HG03060 (cell line): ENCODE results near the gene URI1.
"Not testable (repeated sequence)": the region's sequence is repeated elsewhere in the genome, so short reads cannot be mapped to it uniquely, and the experiment has no call there.

ENCODE experiments used
- ATAC-seq: cut with Tn5 transposase; IDR thresholded peaks from one replicate; pipeline ENCODE4 v1.9.1; 2021; ENCODE audit warnings: low read depth, moderate number of reproducible peaks; ENCODE audit not compliant: unreplicated experiment

URI1 gene, protein sequence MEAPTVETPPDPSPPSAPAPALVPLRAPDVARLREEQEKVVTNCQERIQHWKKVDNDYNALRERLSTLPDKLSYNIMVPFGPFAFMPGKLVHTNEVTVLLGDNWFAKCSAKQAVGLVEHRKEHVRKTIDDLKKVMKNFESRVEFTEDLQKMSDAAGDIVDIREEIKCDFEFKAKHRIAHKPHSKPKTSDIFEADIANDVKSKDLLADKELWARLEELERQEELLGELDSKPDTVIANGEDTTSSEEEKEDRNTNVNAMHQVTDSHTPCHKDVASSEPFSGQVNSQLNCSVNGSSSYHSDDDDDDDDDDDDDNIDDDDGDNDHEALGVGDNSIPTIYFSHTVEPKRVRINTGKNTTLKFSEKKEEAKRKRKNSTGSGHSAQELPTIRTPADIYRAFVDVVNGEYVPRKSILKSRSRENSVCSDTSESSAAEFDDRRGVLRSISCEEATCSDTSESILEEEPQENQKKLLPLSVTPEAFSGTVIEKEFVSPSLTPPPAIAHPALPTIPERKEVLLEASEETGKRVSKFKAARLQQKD

DNA sequence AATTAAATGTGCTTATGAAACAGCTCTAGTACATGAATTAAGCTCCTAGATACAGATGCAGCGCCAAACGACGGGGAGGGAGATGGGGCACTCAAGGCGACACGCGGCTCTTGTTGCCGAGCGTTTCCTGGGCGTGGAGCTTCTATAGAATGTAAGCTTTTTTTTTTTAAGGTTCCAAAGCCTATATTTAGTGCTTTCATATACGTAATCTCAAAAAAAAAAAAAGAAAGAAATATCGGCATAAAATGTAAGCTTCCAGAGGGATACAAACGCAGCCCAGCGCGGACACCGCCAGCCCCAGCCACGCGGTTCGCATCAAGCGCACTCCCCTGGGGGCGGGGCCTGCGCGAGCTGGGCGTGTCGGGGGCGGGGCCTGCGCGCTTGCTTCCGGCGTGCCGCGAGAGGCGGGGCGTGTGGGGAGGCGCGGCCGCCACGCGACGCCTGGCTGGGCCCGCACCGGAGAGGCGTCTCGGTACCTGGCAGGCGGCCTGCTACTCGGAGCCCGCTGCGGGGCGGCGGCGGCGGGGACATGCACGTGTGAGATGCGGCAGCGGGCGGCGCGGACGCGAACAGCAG, at the start of gene URI1:
Gene URI1 (plus strand): TSS at position 412 of the 576 bp plus-strand sequence. CDS start 309 bp downstream, outside the sequence.
- ATAC-seq = peak; percentile 65

DNA sequence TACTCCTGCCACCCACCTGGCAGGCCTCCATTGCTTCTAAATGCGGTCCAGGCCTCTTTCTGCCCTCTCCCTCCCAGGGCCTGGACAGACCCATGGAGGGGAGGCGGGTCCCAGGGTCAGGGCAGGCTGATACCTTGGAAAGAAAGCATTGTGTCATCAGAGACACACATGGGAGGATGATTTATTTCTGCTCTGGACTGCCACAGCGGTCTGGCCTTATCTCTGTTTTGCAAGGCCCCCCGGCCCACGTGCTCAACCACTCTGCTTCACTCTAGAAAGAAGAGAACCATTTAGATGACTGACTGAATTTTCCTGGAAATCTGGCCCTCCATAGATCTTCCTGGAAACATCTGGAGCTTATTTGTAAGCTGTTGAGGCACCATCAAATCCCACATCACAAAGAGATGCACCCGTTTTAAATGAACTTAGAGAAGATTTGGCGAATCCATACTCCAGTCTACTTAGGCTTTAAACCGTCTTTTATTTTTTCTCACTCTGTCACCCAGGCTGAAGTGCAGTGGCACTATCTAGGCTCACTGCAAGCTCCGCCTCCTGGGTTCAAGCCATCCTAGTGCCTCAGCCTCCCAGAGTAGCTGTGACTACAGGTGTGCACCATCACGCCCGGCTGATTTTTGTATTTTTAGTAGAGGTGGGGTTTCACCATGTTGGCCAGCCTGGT, 48.3 kb upstream of the URI1 start:
- no peak for ATAC-seq

DNA sequence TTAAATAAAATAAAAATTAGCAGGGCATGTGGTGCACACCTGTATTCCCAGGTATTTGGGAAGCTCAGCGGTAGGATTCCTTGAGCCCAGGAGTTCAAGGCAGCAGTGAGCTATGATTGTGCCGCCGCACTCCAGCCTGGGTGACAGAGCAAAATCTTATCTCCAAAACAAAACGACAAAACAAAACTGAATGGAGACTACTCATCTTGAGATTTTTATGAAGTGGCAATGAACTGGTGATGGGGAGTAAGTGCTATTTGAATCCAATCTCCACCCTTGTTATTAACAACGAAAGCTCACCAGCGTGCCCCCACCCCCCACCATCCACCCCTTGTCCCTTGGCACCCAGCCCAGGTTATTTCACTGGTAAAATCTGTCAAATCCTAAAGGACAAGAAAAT, 45.2 kb upstream of the URI1 start:
- no peak for ATAC-seq

DNA sequence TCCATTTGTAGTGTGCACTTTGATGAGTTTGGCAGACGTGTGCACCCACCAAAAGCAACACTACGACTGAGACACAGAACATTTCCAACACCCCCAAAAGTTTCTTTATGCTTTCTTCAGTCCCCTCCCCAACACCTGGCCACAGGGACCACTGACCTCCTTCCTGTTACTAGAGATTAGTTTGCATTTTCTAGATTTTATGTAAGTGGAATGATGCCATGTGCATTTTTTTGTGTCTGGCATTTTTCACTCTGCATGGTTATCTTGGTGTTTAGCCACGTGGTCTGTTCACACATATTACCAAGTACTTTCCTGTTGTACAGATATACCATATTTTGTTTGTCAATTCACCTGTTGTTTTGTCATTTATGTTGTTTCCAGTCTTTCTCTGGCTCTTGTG, 44.6 kb upstream of the URI1 start:
- no peak for ATAC-seq

DNA sequence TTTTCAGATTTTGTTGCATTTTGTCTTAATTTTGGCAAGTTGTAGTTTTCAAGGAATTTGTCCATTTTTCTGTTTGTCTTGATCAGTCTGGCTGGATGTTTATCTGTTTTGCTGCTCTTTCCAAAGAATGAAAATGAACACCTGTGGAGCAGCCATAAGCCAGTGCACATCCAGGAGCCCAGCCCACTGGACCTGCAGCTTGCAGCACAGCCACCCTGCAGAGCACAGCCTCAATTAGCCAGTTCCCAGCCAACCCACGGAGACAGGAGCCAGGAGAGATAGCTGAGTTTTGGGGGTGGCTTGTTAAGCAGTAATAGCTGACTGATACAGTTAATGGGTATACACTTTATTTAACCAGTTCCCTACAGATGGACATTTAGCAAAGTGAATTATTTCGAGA, 38.0 kb upstream of the URI1 start:
- ATAC-seq = no peak

DNA sequence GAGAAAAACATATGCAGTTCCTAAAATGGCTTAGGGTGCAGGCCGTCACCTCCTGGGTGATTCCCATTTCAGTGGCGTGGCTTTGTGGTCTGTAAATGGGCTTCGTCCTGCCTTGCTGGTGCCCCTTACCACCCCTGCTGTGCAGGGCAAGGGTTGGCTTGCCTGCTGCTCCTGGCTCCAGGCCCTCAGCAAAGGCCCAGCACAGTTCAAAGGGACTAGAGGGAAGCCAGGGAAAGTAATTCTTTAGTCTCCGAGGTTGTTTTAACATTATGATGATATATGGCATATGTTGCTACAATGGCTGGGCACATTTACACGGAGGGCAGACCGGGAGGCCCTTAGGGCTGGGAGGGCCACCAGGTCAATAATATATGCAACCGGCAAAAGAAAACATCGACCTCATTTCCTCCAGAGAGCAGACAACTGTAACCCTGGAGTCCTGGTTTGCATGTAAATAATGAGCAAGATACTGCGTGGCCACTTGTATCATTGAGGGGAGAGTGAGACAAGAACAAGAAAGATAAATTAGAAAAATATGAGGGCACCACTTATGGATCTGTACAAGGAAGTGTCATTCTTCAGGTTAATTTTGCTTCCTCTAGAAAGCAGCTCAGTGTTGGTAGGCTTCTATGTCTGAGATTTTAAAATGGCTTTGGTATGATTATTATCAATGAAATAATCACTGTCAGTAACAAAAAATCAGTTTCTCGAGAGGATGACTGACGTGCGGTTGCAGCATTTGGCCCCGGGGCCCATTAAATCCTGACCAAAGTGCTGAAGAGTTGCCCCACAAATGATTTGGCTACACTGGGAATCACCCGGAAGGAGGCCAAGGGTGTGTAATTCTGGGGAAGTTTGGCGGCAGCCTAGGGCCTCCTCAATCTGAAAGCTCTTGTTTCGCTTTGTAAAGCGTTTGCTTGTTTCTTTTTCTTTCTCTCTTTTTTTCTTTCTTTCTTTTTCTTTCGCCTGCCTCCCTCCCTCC, 32.8 kb upstream of the URI1 start:
- ATAC-seq = no peak

DNA sequence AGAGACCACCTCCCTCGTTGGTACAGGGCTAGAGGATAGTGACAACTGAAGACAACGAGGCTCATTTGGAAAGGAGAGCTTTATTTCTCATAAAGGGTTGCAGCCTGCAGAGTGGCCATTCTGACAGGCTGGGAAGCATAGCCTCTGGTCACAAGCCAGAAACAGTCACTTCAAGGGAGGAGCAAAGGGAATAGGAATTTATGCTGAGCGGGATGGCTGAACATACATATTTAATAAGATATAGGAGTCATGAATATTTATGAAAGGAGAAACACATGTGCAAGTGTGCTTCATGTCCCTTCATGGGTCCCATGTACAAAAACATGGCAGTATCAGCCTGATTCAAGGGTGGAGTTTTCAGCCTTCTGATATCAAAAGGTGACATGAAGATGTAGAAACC, 27.1 kb upstream of the URI1 start:
- no peak for ATAC-seq

DNA sequence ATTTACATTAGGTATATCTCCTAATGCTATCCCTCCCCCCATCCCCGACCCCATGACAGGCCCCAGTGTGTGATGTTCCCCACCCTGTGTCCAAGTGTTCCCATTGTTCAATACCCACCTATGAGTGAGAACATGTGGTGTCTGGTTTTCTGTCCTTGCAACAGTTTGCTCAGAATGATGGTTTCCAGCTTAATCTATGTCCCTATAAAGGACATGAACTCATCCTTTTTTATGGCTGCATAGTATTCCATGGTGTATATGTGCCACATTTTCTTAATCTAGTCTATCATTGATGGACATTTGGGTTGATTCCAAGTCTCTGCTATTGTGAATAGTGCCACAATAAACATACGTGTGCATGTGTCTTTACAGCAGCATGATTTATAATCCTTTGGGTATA, 26.2 kb upstream of the URI1 start:
- ATAC-seq = not testable (repeated sequence)

DNA sequence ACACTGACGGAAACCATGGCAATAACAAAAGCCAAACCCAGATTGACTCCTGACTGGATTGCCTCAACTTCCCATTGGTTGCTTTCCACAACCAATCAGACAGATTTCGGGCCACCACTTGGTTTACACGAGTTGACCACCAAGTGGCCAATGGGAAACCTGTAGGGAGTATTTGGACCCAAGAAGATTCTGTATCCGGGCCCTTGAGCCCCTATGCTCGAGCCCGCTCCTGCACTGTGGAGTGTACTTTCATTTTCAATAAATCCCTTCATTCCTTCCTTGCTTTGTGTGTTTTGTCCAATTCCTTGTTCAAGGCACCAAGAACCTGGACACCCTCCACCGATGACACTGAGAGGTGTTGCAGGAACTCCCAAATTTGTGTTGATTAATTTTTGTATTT, 24.1 kb upstream of the URI1 start:
- no peak for ATAC-seq

DNA sequence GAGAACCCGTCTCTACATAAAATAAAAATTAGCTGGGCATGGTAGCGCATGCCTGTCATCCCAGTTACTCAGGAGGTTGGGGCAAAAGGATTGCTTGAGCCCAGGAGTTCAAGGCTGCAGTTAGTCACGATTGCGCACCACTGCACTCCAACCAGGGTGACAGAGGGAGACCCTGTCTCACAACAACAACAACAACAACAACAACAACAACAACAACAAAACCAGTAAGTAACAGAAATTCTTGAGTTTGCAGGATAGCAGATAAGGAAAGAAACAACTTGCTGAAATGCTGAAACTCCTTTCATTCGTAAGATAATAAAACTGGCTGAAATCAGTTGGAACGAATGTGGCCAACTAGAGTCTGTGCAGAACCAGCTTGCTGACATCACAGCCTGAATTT, 23.1 kb upstream of the URI1 start:
- ATAC-seq = no peak

DNA sequence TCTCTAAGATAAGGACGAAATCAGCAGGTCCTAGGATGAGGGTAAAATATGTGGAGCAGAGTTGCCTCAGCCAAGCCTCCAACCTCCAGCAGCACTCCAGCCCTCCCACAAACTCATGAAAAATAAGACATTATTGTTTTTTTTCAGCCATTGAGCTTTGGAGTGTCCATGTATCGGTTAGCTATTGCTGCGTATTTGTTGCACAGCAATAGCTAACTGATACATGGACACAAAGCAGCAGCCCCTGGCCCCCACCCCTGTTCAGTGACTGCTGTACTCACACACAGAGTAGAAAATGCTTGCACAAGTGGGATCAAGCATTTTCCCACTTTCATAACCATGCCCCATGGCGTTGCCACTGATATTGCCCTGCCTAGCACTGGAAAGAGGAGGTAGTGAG, 19.1 kb upstream of the URI1 start:
- ATAC-seq = no peak

DNA sequence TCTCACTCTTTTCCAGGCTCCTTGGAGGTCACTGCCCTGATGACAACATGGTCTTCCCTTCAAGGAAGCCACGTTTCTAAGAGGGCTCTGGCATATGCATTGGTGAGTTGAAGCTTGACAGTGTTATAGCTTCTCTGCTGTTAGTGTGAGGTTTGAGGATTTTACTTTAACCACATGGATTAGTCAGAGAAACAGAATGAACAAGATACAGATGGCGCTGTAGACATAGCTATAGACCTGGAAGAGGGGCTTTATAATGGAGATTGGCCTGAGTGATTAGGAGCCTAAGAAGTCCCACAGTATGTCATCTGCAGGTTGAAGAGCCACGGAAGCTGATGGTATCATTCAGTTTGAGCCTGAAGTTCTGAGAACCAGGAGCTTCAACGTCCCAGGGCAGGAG, 18.4 kb upstream of the URI1 start:
- no peak for ATAC-seq

DNA sequence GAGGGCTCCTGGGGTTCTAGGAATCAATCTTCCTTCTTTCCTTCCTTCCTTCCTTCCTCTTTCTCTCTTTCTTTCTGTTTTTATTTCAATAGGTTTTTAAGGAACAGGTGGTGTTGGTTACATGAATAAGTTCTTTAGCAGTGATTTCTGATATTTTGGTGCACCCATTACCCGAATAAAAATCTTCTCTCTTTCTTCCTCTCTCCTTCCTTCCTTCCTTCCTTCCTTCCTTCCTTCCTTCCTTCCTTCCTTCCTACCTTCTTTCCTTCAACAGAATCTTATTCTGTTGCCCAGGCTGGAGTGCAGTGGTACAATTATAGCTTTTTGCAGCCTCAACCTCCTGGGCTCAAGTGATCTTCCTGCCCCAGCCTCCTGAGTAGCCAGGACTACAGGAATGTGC, 16.0 kb upstream of the URI1 start:
- no peak for ATAC-seq

DNA sequence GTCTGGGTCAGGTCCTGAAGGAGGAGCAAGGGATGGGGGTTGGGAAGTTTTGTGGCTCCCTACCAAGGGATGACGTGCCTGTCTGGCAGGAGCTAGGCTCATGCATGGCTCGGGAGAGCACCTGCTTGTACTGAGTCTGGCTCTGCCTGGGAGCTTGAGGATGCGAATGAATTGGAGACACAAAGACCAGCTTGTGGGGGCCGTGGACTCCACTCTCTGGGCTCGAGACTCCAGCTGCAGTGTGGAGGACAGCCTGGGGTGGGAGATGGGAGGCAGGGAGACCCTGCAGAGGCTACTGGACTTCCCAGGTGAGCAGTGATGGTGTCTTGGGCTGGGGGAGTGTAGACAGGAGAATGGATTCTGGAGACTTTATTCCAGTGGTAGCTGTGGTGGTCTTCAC, 15.2 kb upstream of the URI1 start:
- ATAC-seq = no peak

DNA sequence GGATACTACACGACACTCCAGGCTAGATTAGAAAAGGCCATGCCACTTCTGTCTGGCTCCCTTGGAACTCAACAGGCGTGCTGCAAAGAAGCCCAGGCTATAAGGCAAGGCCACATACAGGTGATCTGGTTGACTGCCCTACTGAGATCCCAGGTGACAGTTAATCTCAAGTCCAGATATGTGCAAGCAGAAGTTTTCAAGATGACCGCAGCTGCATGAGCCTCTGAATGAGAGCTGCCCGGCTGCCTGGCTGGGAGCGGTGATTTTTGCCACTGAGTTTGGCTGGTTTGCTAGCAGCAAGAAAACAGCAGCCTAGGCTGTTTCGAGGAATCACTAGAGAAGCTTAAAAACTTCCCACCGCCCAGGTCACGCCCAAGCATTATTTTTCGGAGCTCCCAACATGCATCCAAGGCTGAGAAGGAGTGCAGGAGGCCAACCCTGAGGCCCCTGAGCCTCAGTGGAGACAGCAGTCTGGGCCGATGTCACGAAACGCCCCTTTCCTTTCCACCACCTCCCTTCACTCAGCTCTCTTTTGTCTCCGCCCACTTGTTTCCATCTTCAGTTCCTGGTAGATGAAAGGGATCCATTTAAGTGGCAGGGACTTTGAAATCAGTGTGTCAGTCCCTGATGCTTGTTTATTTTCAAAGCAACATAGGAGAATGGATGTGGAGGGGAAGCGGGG, 14.0 kb upstream of the URI1 start:
- no peak for ATAC-seq

DNA sequence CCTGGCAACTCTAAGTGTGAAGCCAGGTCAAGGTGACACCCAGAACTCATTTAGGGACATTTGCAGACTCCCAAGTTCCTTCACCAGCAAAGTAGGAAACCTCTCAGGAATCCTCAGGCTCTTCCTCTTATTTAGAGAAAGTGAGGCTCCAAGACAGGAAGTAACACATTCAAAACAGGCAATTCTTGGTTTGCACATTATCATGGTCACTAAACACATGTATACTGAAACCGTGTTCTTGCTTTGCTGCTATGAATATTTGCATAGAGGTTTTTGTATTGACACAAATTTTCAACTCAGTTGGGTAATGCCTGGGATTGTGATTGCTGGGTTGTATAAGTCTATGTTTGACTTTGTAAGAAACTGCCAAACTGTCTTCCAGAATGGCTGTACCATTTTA, 13.2 kb upstream of the URI1 start:
- peak; percentile 78 for ATAC-seq

DNA sequence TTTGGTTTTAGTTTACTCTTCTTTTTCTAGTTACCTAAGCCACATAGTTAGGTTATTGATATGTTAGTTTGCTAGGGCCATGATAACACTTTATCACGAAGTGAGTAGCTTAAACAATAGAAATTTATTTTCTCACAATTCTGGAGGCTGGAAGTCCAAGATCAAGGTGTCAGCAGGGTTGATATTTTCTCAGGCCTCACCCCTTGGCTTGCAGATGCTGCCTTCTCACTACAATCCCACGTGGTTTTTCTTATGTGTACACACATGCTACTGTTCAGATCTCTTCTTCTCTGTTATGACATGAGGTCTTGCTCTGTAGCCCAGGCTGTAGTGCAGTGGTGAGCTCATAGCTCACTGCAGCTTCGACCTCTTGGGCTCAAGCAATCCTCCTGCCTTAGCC, 7.8 kb upstream of the URI1 start:
- no peak for ATAC-seq

DNA sequence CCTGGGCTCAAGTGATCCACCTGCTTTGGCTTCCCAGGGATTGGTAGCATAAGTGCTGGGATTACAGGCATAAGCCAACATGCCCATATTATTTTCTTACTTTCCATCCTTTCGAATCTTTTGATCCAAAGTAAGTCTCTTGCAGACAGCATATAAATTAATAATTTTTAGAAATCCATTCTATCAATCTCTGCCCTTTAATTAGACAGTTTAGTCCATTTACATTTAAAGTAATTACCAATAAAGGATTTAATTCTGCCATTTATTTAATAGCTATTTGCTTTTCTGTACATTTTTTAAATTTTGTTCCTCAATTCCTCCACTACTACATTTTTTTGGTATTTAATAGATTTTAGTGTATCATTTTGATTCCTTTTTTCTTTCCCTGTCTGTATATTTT, 7.3 kb upstream of the URI1 start:
- ATAC-seq = no peak

DNA sequence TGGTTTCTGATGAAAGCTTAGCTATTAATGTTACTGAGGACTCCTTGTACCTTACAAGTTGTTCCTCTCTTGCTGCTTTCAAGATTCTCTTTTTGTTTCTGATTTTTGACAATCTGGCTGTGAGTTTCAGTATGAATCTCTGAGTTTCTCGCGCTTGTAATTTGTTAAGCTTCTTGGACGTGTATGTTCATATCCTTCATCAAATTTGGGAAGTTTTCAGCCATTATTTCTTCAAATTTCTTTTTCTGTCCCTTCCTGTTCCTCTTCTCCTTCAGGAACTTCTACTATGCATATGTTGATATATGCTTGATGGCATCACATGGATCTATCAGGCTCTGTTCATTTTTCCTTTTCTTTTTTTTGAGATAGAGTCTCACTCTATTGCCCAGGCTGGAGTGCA, 5.6 kb upstream of the URI1 start:
- ATAC-seq = no peak

DNA sequence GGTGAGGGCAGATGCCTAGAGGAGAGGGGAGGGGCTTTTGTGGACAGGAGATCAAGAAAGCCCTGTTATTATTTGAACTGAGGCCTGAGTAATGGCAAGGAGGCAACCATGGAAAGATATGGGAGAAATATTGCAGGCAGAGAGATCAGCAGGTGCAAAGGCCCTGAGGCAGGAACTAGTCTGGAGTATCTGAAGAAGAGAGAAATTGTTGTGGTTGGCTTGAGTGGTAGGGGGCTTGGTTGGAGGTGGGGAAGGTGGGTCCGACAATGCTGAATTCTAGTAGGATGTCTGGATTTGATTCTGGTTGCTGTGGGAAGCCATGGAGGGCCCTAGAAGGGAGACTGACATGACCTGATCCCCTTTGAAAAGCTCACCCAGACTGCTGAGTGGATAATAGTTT, 2.4 kb upstream of the URI1 start:
- ATAC-seq = no peak
